GM12873 (cell line): ENCODE data around the gene TANGO6.

Experiments
- CTCF ChIP-seq: IDR thresholded peaks from 2 replicates; pipeline ENCODE4 v1.5.1; 2012; ENCODE audit warnings: low read depth, mild to moderate bottlenecking, moderate library complexity, low read length, control low read depth; ENCODE audit not compliant: insufficient read depth; ENCODE audit errors: missing control alignments

Gene TANGO6

GRCh38 chr16:68917541-68917940 lies 74.2 kb downstream of the TANGO6 start:
- no peak for TF ChIP-seq CTCF

GRCh38 chr16:68920349-68920748 lies 77.0 kb downstream of the TANGO6 start:
- no peak for TF ChIP-seq CTCF

GRCh38 chr16:68921637-68922036 lies 78.3 kb downstream of the TANGO6 start:
- TF ChIP-seq CTCF: no peak

- TF ChIP-seq CTCF: no peak
These were observed 79.8 kb downstream of the TANGO6 start for GRCh38 chr16:68923116-68923515.

- no peak for TF ChIP-seq CTCF
These were observed 83.7 kb downstream of the TANGO6 start for GRCh38 chr16:68927018-68927417.

GRCh38 chr16:68931196-68931595 lies 87.9 kb downstream of the TANGO6 start:
- no peak for TF ChIP-seq CTCF

- TF ChIP-seq CTCF: no peak
These were observed 91.1 kb downstream of the TANGO6 start for GRCh38 chr16:68934402-68934801.
